Raji (cell line): ENCODE measurements around the gene TOMM6.

Experiments
- POLR2A ChIP-seq: IDR thresholded peaks from 2 replicates; pipeline ENCODE4 v1.6.1; 2011; ENCODE audit warnings: low read depth, low read length, control low read depth; ENCODE audit not compliant: insufficient read depth

The TOMM6 gene

GRCh38 chr6:41791305-41791704, 3.8 kb downstream of the TOMM6 start:
- TF ChIP-seq POLR2A = no peak

- TF ChIP-seq POLR2A = no peak
Measured at GRCh38 chr6:41791984-41792383, 4.5 kb downstream of the TOMM6 start.

GRCh38 chr6:41796474-41796873, 9.0 kb downstream of the TOMM6 start:
- no peak for TF ChIP-seq POLR2A

- no peak for TF ChIP-seq POLR2A
Measured at GRCh38 chr6:41798901-41799558, 11.5 kb downstream of the TOMM6 start.

- no peak for TF ChIP-seq POLR2A
Measured at GRCh38 chr6:41799559-41799911, 12.0 kb downstream of the TOMM6 start.

- no peak for TF ChIP-seq POLR2A
Measured at GRCh38 chr6:41801380-41801779, 13.9 kb downstream of the TOMM6 start.

- no peak for TF ChIP-seq POLR2A
Measured at GRCh38 chr6:41805830-41806774, 18.6 kb downstream of the TOMM6 start.

GRCh38 chr6:41811095-41811494, 23.6 kb downstream of the TOMM6 start:
- TF ChIP-seq POLR2A = no peak

GRCh38 chr6:41813469-41813868, 26.0 kb downstream of the TOMM6 start:
- no peak for TF ChIP-seq POLR2A

GRCh38 chr6:41813956-41814355, 26.5 kb downstream of the TOMM6 start:
- no peak for TF ChIP-seq POLR2A

GRCh38 chr6:41814629-41815028, 27.1 kb downstream of the TOMM6 start:
- no peak for TF ChIP-seq POLR2A

- no peak for TF ChIP-seq POLR2A
Measured at GRCh38 chr6:41815587-41815986, 28.1 kb downstream of the TOMM6 start.

- no peak for TF ChIP-seq POLR2A
Measured at GRCh38 chr6:41818271-41819054, 31.0 kb downstream of the TOMM6 start.

GRCh38 chr6:41821266-41821665, 33.8 kb downstream of the TOMM6 start:
- no peak for TF ChIP-seq POLR2A

GRCh38 chr6:41822021-41822420, 34.5 kb downstream of the TOMM6 start:
- TF ChIP-seq POLR2A = no peak
